Measurements from ENCODE around the gene NMUR1.
"Not testable (repeated sequence)": the region's sequence is repeated elsewhere in the genome, so short reads cannot be mapped to it uniquely, and the experiment has no call there.

- TF ChIP-seq CTCF (IDR thresholded peaks at IDR 0.05; ENCODE audit: low read length); EZH2 (IDR thresholded peaks at IDR 0.05; ENCODE audit: borderline replicate concordance, low read length): not testable (repeated sequence)
Measured at GRCh38 chr2:231578655-231579054, 48.4 kb upstream of the NMUR1 start.

All from OCI-LY1 (cell line).